ENCODE data around the gene SEZ6.

DNA sequence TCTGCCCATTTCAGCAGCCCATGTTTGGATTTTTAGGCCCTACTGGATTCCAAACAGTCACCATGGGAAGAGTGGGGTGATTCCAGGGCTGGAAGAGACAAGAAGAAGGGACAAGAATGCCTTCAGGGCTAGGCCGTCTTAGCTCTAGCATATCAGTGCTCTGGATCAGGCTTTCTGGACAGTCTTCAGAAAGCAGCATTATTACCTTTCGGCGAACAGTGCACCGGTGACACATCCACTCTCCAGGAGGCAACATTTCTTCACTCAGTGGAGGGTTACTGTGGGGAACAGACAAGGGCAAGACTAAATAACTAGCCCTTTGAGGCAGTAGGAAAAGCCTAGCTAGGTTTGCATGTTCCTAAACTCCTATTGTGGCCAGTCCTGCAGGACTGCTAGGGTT is 79.0 kb downstream of the SEZ6 start:
- TF ChIP-seq, protein P1, sequence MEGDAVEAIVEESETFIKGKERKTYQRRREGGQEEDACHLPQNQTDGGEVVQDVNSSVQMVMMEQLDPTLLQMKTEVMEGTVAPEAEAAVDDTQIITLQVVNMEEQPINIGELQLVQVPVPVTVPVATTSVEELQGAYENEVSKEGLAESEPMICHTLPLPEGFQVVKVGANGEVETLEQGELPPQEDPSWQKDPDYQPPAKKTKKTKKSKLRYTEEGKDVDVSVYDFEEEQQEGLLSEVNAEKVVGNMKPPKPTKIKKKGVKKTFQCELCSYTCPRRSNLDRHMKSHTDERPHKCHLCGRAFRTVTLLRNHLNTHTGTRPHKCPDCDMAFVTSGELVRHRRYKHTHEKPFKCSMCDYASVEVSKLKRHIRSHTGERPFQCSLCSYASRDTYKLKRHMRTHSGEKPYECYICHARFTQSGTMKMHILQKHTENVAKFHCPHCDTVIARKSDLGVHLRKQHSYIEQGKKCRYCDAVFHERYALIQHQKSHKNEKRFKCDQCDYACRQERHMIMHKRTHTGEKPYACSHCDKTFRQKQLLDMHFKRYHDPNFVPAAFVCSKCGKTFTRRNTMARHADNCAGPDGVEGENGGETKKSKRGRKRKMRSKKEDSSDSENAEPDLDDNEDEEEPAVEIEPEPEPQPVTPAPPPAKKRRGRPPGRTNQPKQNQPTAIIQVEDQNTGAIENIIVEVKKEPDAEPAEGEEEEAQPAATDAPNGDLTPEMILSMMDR (IDR thresholded peaks at IDR 0.05; ENCODE audit: low read depth, low read length) = no peak
- no peak for TF ChIP-seq EZH2phosphoT487 (IDR thresholded peaks at IDR 0.05; ENCODE audit: low read depth)

All from OCI-LY3 (cell line).